Measurements from ENCODE around the gene PITRM1.
A peak's percentile ranks its signal among the peaks of the same experiment; 100 is the strongest.

The PITRM1 gene

GRCh38 chr10:3136336-3136735 lies 36.2 kb downstream of the PITRM1 start:
- DNase-seq, result no peak

- no peak for DNase-seq
Measured at GRCh38 chr10:3135006-3135405, 37.6 kb downstream of the PITRM1 start.

GRCh38 chr10:3133948-3134347 lies 38.6 kb downstream of the PITRM1 start:
- DNase-seq, result no peak

GRCh38 chr10:3132036-3133025 lies 40.3 kb downstream of the PITRM1 start:
- DNase-seq, result no peak

- peak; percentile 3 for DNase-seq
Measured at GRCh38 chr10:3131098-3131497, 41.5 kb downstream of the PITRM1 start.

GRCh38 chr10:3129581-3130340 lies 42.8 kb downstream of the PITRM1 start:
- DNase-seq, result no peak

GRCh38 chr10:3128379-3129130 lies 44.0 kb downstream of the PITRM1 start:
- DNase-seq, result no peak

GRCh38 chr10:3127921-3128320 lies 44.7 kb downstream of the PITRM1 start:
- DNase-seq, result no peak

GRCh38 chr10:3126741-3127346 lies 45.7 kb downstream of the PITRM1 start:
- peak; percentile 81 for DNase-seq

- DNase-seq, result no peak
Measured at GRCh38 chr10:3126249-3126648, 46.3 kb downstream of the PITRM1 start.

GRCh38 chr10:3125527-3126170 lies 46.9 kb downstream of the PITRM1 start:
- no peak for DNase-seq

- DNase-seq, result no peak
Measured at GRCh38 chr10:3124412-3125175, 48.0 kb downstream of the PITRM1 start.

- no peak for DNase-seq
Measured at GRCh38 chr10:3123571-3124411, 48.8 kb downstream of the PITRM1 start.

- DNase-seq, result no peak
Measured at GRCh38 chr10:3122486-3123205, 49.9 kb downstream of the PITRM1 start.

GRCh38 chr10:3122034-3122433 lies 50.5 kb downstream of the PITRM1 start:
- DNase-seq, result no peak

- no peak for DNase-seq
Measured at GRCh38 chr10:3119796-3120459, 52.7 kb downstream of the PITRM1 start.

- DNase-seq, result no peak
Measured at GRCh38 chr10:3118641-3119091, 53.9 kb downstream of the PITRM1 start.

GRCh38 chr10:3117486-3117885 lies 55.1 kb downstream of the PITRM1 start:
- no peak for DNase-seq

- DNase-seq, result no peak
Measured at GRCh38 chr10:3116508-3117100, 56.0 kb downstream of the PITRM1 start.

Data from NCI-H2081 treated with DMSO at 0.1 percent for 48 hours (cell line).